ENCODE results near the gene EBF3.

The EBF3 gene

DNA sequence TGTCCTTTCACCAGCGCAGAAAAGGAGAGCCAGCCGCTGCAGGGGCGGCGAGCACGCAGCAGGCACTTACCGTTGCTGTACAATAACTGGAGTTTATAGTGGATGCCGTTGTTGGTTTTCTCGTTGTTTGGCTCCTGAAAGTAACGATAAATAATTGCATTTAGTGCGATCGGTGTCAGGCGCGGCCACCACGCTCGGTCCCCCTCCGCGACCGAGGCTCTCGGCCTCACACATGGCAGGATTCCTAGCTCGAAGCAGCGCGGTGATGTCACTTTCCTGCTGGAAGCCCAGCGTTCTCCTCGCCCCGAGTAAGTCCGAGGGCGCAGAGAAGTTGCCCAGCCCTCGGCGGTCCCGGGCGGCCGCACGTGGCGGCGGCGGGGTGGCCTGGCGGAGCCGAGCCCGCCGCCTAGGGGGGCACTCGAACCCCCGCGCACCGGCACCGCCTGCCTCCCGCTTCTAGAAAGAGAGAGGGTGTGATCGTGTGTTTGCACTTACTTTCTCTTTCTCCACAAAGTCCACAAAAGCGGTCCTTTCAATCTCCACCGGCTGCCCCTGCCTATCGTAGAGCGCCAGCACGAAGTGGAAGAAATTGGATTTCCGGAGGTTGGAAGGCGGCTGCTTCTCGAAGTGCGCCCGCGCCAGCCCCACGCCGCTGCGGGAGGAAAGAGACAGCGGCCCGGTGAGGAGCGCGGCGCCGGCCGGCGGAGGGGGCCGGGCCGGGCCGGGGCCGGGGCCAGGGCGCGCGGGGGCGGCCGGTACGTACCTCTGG lies 1.0 kb downstream of the EBF3 start:
- TF ChIP-seq SUZ12 (IDR thresholded peaks at IDR 0.05; ENCODE audit: extremely low read depth, insufficient read depth, insufficient read length) (peak; percentile 1), YY1 (IDR thresholded peaks at IDR 0.05; ENCODE audit: insufficient read depth, insufficient read length) (no peak), ZNF274 (IDR thresholded peaks at IDR 0.05; ENCODE audit: low read depth, low read length) (no peak)
- Histone ChIP-seq H3K36me3 (ENCODE audit: insufficient read depth, insufficient read length, low read length) (no peaks in the 10 kb centered on the region), H3K9me3 (ENCODE audit: insufficient read depth, low read length) (no peaks in the 10 kb centered on the region), H3K9ac (ENCODE audit: insufficient read length, low read depth) (peak overlapping the region; percentile 21), H3K4me1 (ENCODE audit: insufficient read depth, insufficient read length) (peaks cover 5% of the 10 kb centered on the region), H3K27me3 (ENCODE audit: insufficient read depth, insufficient read length) (peaks cover 90% of the 10 kb centered on the region), H3K4me3 (ENCODE audit: insufficient read length, low read depth) (peak overlapping the region; percentile 21)
- DNase-seq (ENCODE audit: low read depth, low spot score) = no peak

DNA sequence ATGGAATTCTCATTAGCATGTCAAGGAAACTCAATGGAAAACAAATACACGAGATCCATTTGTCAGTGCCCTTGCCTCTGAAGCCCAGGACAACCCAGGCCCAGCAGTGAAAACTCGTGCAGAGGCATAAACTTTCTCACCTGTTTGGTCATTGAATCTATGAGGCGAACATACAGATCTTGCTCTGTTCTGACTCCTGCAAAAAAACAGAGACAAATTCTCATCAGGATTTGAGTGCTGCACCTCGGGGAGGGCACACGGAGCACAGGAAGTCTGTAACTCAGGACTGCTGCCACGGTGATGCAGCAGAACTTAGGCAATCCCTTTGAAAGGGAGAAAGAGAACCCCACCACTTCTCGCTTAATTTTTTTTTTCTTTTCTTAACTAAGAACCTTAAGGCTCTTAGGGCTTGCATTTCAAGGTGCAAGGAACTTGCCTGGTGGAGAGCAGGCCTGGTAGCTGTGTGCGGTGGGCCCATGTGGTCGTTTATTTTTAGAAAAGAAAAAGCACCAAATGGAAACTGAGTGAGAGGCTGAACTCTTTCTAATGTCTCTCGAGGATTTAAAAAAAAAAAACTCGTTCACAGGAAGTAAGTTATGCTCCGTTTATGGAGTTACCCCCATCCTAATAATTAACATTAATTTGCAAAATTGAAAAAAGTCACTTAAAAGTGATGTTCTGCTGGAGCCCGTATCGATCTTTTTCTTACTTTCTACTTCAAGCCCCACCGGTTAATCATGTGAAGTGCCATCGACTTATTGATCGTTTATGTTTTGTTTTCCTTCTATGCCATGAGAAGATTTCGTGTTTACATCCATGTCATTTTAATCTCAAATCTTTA lies 1.8 kb downstream of the EBF3 start:
- Histone ChIP-seq H3K4me1 (ENCODE audit: insufficient read depth, insufficient read length) (peaks cover 3% of the 10 kb centered on the region), H3K4me3 (ENCODE audit: insufficient read length, low read depth) (no peak overlapping the region), H3K27me3 (ENCODE audit: insufficient read depth, insufficient read length) (peaks cover 90% of the 10 kb centered on the region), H3K9me3 (ENCODE audit: insufficient read depth, low read length) (no peaks in the 10 kb centered on the region), H3K36me3 (ENCODE audit: insufficient read depth, insufficient read length, low read length) (no peaks in the 10 kb centered on the region), H3K9ac (ENCODE audit: insufficient read length, low read depth) (no peak overlapping the region)
- no peak for DNase-seq (ENCODE audit: low read depth, low spot score)
- peak; percentile 22 for TF ChIP-seq SUZ12 (IDR thresholded peaks at IDR 0.05; ENCODE audit: extremely low read depth, insufficient read depth, insufficient read length)
- no peak for TF ChIP-seq ZNF274 (IDR thresholded peaks at IDR 0.05; ENCODE audit: low read depth, low read length)

DNA sequence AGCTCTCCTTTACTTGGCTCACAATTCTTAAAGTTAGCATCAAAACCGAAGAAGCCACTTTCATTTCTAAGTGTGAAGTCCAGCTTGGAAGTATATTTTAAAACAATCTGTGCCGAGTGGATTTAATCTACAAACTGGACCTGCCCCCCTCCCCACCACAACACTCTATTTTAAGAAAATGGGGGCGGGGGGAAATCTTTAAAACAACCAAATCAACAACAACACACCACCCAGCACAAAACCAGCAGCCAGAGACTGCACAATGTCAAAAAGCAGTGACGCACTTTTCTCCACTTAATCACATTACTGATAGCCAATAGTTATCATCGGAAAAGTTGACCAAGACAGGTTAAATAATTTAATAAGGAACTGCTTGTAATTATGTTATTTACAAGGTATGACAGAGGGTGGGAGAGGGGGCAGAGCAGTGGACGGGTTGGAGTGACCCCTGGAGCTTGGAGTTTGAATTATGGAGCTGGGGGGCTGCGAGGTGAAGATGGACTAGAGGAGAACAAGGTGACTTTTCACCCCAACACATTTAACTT lies 2.8 kb downstream of the EBF3 start:
- TF ChIP-seq YY1 (IDR thresholded peaks at IDR 0.05; ENCODE audit: insufficient read depth, insufficient read length) = no peak
- Histone ChIP-seq H3K27me3 (ENCODE audit: insufficient read depth, insufficient read length) (peaks cover 90% of the 10 kb centered on the region), H3K36me3 (ENCODE audit: insufficient read depth, insufficient read length, low read length) (no peaks in the 10 kb centered on the region), H3K4me1 (ENCODE audit: insufficient read depth, insufficient read length) (no peaks in the 10 kb centered on the region), H3K9ac (ENCODE audit: insufficient read length, low read depth) (no peak overlapping the region), H3K4me3 (ENCODE audit: insufficient read length, low read depth) (no peak overlapping the region), H3K9me3 (ENCODE audit: insufficient read depth, low read length) (no peaks in the 10 kb centered on the region)
- DNase-seq (ENCODE audit: low read depth, low spot score) = no peak

DNA sequence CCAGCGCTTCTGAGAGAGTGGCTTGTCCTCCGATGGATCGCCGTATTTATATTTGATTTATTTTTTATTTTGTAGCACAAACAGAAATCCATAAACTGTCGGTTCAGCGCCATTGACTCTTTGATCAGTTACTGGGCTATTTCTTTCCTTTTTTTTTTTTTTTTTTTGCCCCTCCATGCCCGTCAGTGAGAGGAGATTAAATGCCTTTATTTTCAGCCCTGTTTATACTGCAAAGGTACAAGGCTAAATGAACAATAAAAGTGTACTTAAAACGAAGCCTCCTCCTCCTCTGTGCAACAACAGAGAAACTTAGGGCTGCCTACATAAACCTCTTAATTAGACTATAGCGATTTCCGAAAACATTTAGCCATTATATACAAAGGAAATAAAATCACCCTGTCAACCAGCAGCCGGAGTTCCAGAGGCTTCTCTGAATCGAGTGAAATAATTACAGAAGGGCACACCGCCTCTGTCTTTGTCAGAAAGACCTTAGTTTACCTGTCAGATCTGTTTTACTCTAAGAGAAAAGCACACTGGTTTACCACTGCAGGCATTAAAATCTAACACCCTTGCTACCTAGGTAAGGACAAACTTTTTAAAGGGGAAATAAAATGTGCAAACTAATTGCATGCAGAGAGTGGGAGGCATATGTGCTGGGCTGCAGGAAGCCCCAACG lies 3.5 kb downstream of the EBF3 start:
- Histone ChIP-seq H3K9me3 (ENCODE audit: insufficient read depth, low read length) (no peaks in the 10 kb centered on the region), H3K4me3 (ENCODE audit: insufficient read length, low read depth) (no peak overlapping the region), H3K4me1 (ENCODE audit: insufficient read depth, insufficient read length) (no peaks in the 10 kb centered on the region), H3K9ac (ENCODE audit: insufficient read length, low read depth) (no peak overlapping the region), H3K36me3 (ENCODE audit: insufficient read depth, insufficient read length, low read length) (no peaks in the 10 kb centered on the region), H3K27me3 (ENCODE audit: insufficient read depth, insufficient read length) (peaks cover 90% of the 10 kb centered on the region)
- no peak for TF ChIP-seq YY1 (IDR thresholded peaks at IDR 0.05; ENCODE audit: insufficient read depth, insufficient read length)
- no peak for TF ChIP-seq ZNF274 (IDR thresholded peaks at IDR 0.05; ENCODE audit: low read depth, low read length)
- TF ChIP-seq SUZ12 (IDR thresholded peaks at IDR 0.05; ENCODE audit: extremely low read depth, insufficient read depth, insufficient read length) = no peak
- DNase-seq (ENCODE audit: low read depth, low spot score) = no peak

DNA sequence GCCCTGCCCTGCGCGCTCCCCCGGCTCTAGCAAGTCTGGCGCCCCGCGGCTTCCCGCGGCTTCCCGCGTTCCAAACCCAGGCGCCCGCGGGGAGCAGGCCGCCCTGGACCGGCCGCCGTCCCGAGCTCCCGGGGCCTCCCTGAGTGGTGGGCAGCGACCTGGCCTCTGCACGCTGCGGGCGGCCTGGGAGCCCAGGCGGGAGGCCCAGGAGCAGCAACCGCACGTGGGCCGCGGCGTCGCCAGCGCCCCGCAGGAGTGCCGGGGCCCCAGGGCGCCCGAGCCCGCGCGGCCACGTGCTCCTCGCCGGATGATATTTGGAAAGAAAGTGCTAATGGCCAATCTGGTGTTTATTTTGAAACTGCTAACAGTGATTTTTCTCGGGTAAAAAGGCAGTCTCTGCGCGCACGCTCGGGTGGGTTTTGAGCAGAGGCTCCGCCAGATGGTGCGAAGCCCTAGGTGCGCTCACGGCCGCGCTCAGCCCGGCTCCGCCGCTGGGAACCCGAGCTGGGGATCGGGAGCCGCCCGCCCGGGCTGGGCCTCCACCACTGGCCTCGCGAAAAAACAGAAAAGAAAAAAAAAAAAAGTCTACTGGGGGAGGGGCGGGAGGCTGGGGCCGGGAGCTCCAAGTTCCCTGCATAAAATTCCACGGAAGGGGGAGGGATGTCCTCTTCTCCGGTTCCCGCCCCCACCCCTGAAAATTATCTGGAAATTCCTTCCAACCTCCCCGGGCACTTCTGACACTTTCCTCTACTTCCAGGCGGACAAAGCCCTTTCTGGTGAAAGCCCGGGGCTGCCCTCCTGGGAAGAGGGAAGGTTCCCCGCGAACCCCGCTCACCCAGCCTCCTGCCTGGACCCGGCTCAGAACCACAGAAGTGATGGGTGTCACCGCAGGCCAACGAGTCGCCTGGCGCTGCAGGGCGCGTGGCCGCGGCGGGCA lies 4.3 kb downstream of the EBF3 start:
- peaks cover 89% of the 10 kb centered on the region for H3K27me3 ChIP-seq (ENCODE audit: insufficient read depth, insufficient read length)

More for the DNA sequence above, 4.3 kb downstream of the EBF3 start:
- peak overlapping the region; percentile 21 for H3K4me3 ChIP-seq (ENCODE audit: insufficient read length, low read depth)
- DNase-seq (ENCODE audit: low read depth, low spot score) = no peak
- no peak for TF ChIP-seq ZNF274 (IDR thresholded peaks at IDR 0.05; ENCODE audit: low read depth, low read length)
- no peak for TF ChIP-seq SUZ12 (IDR thresholded peaks at IDR 0.05; ENCODE audit: extremely low read depth, insufficient read depth, insufficient read length)
- TF ChIP-seq YY1 (IDR thresholded peaks at IDR 0.05; ENCODE audit: insufficient read depth, insufficient read length) = no peak
- no peaks in the 10 kb centered on the region for H3K36me3 ChIP-seq (ENCODE audit: insufficient read depth, insufficient read length, low read length)
- H3K9ac ChIP-seq (ENCODE audit: insufficient read length, low read depth) = peak overlapping the region; percentile 32
- H3K4me1 ChIP-seq (ENCODE audit: insufficient read depth, insufficient read length) = no peaks in the 10 kb centered on the region
- H3K9me3 ChIP-seq (ENCODE audit: insufficient read depth, low read length) = no peaks in the 10 kb centered on the region
